Liver (tissue), 9 donors: Measurements from ENCODE around the gene HRH1. TPM values are rescaled to one million over a fixed set of nuclear protein-coding genes. Genes with fewer than 3 reads are reported as not detected.

Experiments used
- DNase-seq: peaks from one replicate; pipeline ENCODE4 v3.0.0-alpha.2; 2017; ENCODE audit warnings: low spot score
- H3K27ac ChIP-seq, 2 donors: one replicate each; pipeline ENCODE4 v1.7.0; 2013; ENCODE audit warnings: inconsistent platforms in 2 of 2, low read length in 2 of 2, control low read depth in 1 of 2, low read depth in 1 of 2, mild to moderate bottlenecking in 1 of 2
- H3K27me3 ChIP-seq, 4 donors: one replicate each; pipeline versions ENCODE4 v1.6.1 to v1.7.0; 2013; ENCODE audit warnings: low read length in 3 of 4, inconsistent platforms in 1 of 4, mild to moderate bottlenecking in 1 of 4, moderate library complexity in 1 of 4; ENCODE audit not compliant: control insufficient read depth in 4 of 4, insufficient read depth in 4 of 4
- H3K36me3 ChIP-seq, 4 donors: one replicate each; pipeline versions ENCODE4 v1.6.1 to v1.7.0; 2013; ENCODE audit warnings: low read length in 3 of 4, mild to moderate bottlenecking in 3 of 4, low read depth in 1 of 4, moderate library complexity in 1 of 4; ENCODE audit not compliant: control insufficient read depth in 4 of 4, insufficient read depth in 3 of 4
- H3K4me1 ChIP-seq, 4 donors: one replicate each; pipeline versions ENCODE4 v1.6.1 to v1.7.0; 2013; ENCODE audit warnings: low read length in 3 of 4, mild to moderate bottlenecking in 3 of 4, moderate library complexity in 1 of 4; ENCODE audit not compliant: control insufficient read depth in 4 of 4, insufficient read depth in 4 of 4
- H3K4me3 ChIP-seq, 3 donors: one replicate each; pipeline versions ENCODE4 v1.6.1 to v1.7.0; 2013; ENCODE audit warnings: low read length in 3 of 3, control low read depth in 1 of 3, low read depth in 1 of 3, mild to moderate bottlenecking in 1 of 3
- H3K9ac ChIP-seq, 2 donors: one replicate each; pipeline ENCODE4 v1.7.0; 2013; ENCODE audit warnings: low read length in 2 of 2, mild to moderate bottlenecking in 2 of 2, moderate library complexity in 2 of 2, control low read depth in 1 of 2, low read depth in 1 of 2
- H3K9me3 ChIP-seq, 4 donors: one replicate each; pipeline versions ENCODE4 v1.6.1 to v1.7.0; 2013; ENCODE audit warnings: low read length in 3 of 4; ENCODE audit not compliant: control insufficient read depth in 4 of 4
- ATF3 ChIP-seq: IDR thresholded peaks from 2 replicates; pipeline ENCODE4 v1.6.1; 2016; ENCODE audit warnings: antibody characterized with exemption
- CTCF ChIP-seq: fragments of 150-350 bp; IDR thresholded peaks from 2 replicates; pipeline ENCODE4 v1.5.1; 2017; ENCODE audit warnings: improper control_type of control experiment, low read depth, low read length; ENCODE audit not compliant: missing input control
- EGR1 ChIP-seq, 2 donors: IDR thresholded peaks; 2 replicates each; pipeline ENCODE4 v1.6.1; 2016 to 2018; ENCODE audit warnings: antibody characterized with exemption in 2 of 2, low read depth in 2 of 2
- FOXA1 ChIP-seq: IDR thresholded peaks from 2 replicates; pipeline ENCODE4 v1.6.1; 2016; ENCODE audit warnings: antibody characterized with exemption
- FOXA2 ChIP-seq: IDR thresholded peaks from 2 replicates; pipeline ENCODE4 v1.6.1; 2016; ENCODE audit warnings: antibody characterized with exemption
- GABPA ChIP-seq, 2 donors: IDR thresholded peaks in 1 of 2; conservative IDR thresholded peaks in 1 of 2; 2 replicates each; pipeline ENCODE4 v1.6.1; 2016; ENCODE audit warnings: antibody characterized with exemption in 2 of 2, mild to moderate bottlenecking in 1 of 2, moderate library complexity in 1 of 2
- HNF4A ChIP-seq, 2 donors: conservative IDR thresholded peaks; 2 replicates each; pipeline ENCODE4 v1.6.1; 2016; ENCODE audit warnings: antibody characterized with exemption in 2 of 2, mild to moderate bottlenecking in 2 of 2
- HNF4G ChIP-seq: IDR thresholded peaks from 2 replicates; pipeline ENCODE4 v1.6.1; 2016; ENCODE audit warnings: antibody characterized with exemption
- JUND ChIP-seq, 2 donors: IDR thresholded peaks; 2 replicates each; pipeline ENCODE4 v1.6.1; 2016; ENCODE audit warnings: antibody characterized with exemption in 2 of 2
- NR2F2 ChIP-seq: IDR thresholded peaks from 2 replicates; pipeline ENCODE4 v1.6.1; 2016; ENCODE audit warnings: antibody characterized with exemption
- RAD21 ChIP-seq, 2 donors: IDR thresholded peaks; 2 replicates each; pipeline ENCODE4 v1.6.1; 2016; ENCODE audit warnings: antibody characterized with exemption in 2 of 2, mild to moderate bottlenecking in 2 of 2
- RXRA ChIP-seq, 2 donors: IDR thresholded peaks; 2 replicates each; pipeline ENCODE4 v1.6.1; 2017 to 2018; ENCODE audit warnings: antibody characterized with exemption in 2 of 2, mild to moderate bottlenecking in 1 of 2
- SP1 ChIP-seq: IDR thresholded peaks from 2 replicates; pipeline ENCODE4 v1.6.1; 2018; ENCODE audit warnings: antibody characterized with exemption, mild to moderate bottlenecking
- YY1 ChIP-seq: IDR thresholded peaks from 2 replicates; pipeline ENCODE4 v1.6.1; 2016; ENCODE audit warnings: antibody characterized with exemption, mild to moderate bottlenecking
- WGBS: extraction: QIAGEN DNeasy Blood & Tissue Kit; methylation state at CpG from one replicate; pipeline ENCODE4 v1.1.7; 2013; 5-methylcytosine and 5-hydroxymethylcytosine counted together
- polyA plus RNA-seq, 2 donors: library from polyadenylated mRNA; stranded (reverse) in 1 of 2; unstranded in 1 of 2; fragments of 200-250 nt in 1 of 2; fragments of >200 nt in 1 of 2; fragmentation: Nextera tagmentation in 1 of 2; extraction: Ambion mirVana in 1 of 2; gene quantifications; one replicate each; pipeline versions ENCODE4 v1.2.1 to v1.2.3, GENCODE V29; 2013 to 2015
- total RNA-seq, 2 donors: library from RNA; depleted of rRNA; stranded (reverse); fragments of >200 nt; gene quantifications; one replicate each; pipeline ENCODE4 v1.2.3, GENCODE V29; 2014
- TF ChIP-seq, protein P1 (sequence below): IDR thresholded peaks from 2 replicates; pipeline ENCODE4 v1.6.1; 2016; ENCODE audit warnings: antibody characterized with exemption, mild to moderate bottlenecking
- TF ChIP-seq, protein P2 (sequence below): IDR thresholded peaks from 2 replicates; pipeline ENCODE4 v1.6.1; 2016; ENCODE audit warnings: antibody characterized with exemption
- donor health status: healthy.
- donor health status: healthy.
- donor health status: healthy.
- donor health status: healthy.
- donor health status: healthy.

The HRH1 gene
- total and polyA plus RNA-seq, 4 donors: 0.07 to 1.3 (median 0.31) TPM

DNA sequence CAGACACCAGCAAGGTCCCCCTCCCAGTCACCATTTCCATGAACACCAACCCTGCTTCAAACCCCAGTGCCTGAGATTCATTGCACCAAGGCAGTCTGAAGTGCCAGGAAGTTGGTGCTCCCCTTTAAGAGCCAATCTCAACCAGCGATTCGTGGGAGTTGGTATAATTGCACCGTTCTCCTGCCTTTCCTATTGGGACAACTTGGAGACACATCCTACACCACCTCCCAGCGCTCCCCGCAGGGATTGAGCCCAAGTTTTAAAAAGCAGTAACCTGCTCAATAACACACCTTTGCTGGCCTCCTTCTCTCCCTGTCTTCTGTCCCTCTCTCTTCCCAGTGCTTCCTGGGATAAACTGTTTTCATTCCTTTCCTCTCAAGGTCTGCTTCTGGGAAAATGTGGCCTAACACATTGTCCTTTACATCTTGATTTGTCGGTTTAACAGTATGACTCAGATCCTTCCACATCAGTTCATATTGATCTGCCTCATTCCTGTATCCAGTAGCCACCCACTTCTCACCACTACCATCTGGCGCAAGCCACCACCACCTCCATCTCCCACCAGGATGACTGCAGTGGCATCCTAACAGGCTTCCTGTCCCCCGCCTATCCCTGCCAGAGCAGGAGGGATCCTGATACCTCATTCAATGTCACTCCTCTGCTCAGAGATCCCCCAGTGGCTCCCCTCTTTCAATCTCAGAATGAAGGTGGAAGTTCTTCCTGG lies 37.8 kb upstream of the HRH1 start:
- Histone ChIP-seq H3K9ac (no peak overlapping the region), H3K9me3 (peaks cover 0 to 2% (median under 1%) of the 10 kb centered on the region in 4 donors), H3K36me3 (no peaks in the 10 kb centered on the region), H3K4me3 (no peak overlapping the region), H3K27me3 (peaks cover 0 to 4% (median 0%) of the 10 kb centered on the region in 4 donors), H3K27ac (no peak overlapping the region), H3K4me1 (no peaks in the 10 kb centered on the region)
- 86% methylated on average over 8 of the region's 8 CpGs for WGBS
- DNase-seq: no peak
- no peak for TF ChIP-seq FOXA2
- no peak for TF ChIP-seq RXRA (IDR thresholded peaks at IDR 0.05)
- TF ChIP-seq NR2F2: no peak
- TF ChIP-seq, protein P1, sequence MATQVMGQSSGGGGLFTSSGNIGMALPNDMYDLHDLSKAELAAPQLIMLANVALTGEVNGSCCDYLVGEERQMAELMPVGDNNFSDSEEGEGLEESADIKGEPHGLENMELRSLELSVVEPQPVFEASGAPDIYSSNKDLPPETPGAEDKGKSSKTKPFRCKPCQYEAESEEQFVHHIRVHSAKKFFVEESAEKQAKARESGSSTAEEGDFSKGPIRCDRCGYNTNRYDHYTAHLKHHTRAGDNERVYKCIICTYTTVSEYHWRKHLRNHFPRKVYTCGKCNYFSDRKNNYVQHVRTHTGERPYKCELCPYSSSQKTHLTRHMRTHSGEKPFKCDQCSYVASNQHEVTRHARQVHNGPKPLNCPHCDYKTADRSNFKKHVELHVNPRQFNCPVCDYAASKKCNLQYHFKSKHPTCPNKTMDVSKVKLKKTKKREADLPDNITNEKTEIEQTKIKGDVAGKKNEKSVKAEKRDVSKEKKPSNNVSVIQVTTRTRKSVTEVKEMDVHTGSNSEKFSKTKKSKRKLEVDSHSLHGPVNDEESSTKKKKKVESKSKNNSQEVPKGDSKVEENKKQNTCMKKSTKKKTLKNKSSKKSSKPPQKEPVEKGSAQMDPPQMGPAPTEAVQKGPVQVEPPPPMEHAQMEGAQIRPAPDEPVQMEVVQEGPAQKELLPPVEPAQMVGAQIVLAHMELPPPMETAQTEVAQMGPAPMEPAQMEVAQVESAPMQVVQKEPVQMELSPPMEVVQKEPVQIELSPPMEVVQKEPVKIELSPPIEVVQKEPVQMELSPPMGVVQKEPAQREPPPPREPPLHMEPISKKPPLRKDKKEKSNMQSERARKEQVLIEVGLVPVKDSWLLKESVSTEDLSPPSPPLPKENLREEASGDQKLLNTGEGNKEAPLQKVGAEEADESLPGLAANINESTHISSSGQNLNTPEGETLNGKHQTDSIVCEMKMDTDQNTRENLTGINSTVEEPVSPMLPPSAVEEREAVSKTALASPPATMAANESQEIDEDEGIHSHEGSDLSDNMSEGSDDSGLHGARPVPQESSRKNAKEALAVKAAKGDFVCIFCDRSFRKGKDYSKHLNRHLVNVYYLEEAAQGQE: no peak
- TF ChIP-seq SP1: no peak
- TF ChIP-seq FOXA1: no peak
- no peak for TF ChIP-seq JUND (IDR thresholded peaks at IDR 0.05)
- TF ChIP-seq HNF4G: no peak
- no peak for TF ChIP-seq RAD21 (IDR thresholded peaks at IDR 0.05)
- no peak for TF ChIP-seq CTCF
- no peak for TF ChIP-seq EGR1 (IDR thresholded peaks at IDR 0.05; ENCODE audit: low read depth in 2 of 2)

DNA sequence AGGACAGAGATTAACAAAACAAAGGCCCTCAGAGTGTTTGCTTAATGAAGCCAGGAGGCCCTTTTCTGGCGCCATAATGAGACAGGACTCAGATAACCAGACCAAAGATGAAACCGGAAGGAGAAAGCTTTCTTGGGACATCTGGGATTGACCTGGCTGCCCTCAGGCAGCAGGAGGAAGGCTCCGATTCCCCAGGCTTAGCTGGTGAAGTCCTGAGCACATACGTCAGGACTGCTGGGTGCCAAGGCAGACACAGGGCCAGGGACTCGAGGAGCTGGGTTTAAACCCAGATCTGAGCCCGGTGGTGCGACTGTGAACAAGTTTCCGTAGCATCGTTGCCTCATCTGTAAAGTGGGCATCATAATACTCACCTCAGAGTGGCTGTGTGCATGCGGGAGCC lies 36.7 kb upstream of the HRH1 start:
- Histone ChIP-seq H3K27me3 (no peaks in the 10 kb centered on the region), H3K27ac (no peak overlapping the region), H3K9ac (no peak overlapping the region), H3K4me1 (no peaks in the 10 kb centered on the region), H3K9me3 (peaks cover 0 to 3% (median 1%) of the 10 kb centered on the region in 4 donors), H3K4me3 (no peak overlapping the region), H3K36me3 (no peaks in the 10 kb centered on the region)
- DNase-seq: no peak
- TF ChIP-seq RXRA (IDR thresholded peaks at IDR 0.05): no peak
- no peak for TF ChIP-seq GABPA (IDR thresholded peaks at IDR 0.05 in 1 of 2, conservative IDR thresholded peaks at IDR 0.05 in 1 of 2)
- WGBS: 74% methylated on average over 10 of the region's 10 CpGs

DNA sequence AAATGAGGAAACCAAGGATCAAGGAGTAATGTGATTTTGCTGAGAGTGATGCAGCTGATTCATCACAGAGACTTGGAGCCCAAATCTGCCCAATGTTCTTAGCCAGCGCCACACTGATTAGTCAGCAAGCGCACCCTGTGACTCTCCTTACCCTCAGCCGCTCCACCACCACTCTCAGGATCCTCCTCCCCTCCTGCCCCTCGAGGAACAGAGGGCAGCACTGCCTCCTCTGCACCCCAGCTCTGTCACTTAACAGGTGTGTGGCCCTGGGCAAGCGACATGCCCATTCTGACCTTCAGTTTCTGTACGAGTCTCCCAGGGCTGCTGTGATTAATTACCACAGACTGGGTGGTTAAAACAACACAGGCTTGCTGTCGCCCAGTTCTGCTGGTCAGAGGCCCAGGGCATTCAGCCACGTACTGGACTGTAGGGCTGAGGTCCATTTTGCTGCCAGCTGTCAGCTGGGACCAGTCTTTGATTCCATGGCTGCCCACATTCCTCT lies 36.1 kb upstream of the HRH1 start:
- H3K27ac ChIP-seq: no peak overlapping the region
- no peak overlapping the region for H3K9ac ChIP-seq
- H3K27me3 ChIP-seq: no peaks in the 10 kb centered on the region
- no peaks in the 10 kb centered on the region for H3K36me3 ChIP-seq
- 52% methylated on average over 8 of the region's 8 CpGs for WGBS
- DNase-seq: no peak
- H3K4me1 ChIP-seq: no peaks in the 10 kb centered on the region
- peaks cover under 1 to 3% (median 2%) of the 10 kb centered on the region in 4 donors for H3K9me3 ChIP-seq
- H3K4me3 ChIP-seq: no peak overlapping the region
- TF ChIP-seq, protein P2, sequence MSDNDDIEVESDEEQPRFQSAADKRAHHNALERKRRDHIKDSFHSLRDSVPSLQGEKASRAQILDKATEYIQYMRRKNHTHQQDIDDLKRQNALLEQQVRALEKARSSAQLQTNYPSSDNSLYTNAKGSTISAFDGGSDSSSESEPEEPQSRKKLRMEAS: no peak
- TF ChIP-seq ATF3 (no peak), NR2F2 (no peak), CTCF (no peak), SP1 (no peak), FOXA2 (no peak), RXRA (IDR thresholded peaks at IDR 0.05) (no peak), EGR1 (IDR thresholded peaks at IDR 0.05; ENCODE audit: low read depth in 2 of 2) (no peak), RAD21 (IDR thresholded peaks at IDR 0.05) (no peak), GABPA (IDR thresholded peaks at IDR 0.05 in 1 of 2, conservative IDR thresholded peaks at IDR 0.05 in 1 of 2) (no peak), HNF4A (conservative IDR thresholded peaks at IDR 0.05) (no peak), FOXA1 (no peak), YY1 (no peak), HNF4G (no peak), JUND (IDR thresholded peaks at IDR 0.05) (no peak)
